IMR-90 (cell line): ENCODE measurements around the gene ZNF20. TPM values are rescaled to one million over a fixed set of nuclear protein-coding genes. Genes with fewer than 3 reads are reported as not detected.
A peak's percentile ranks its signal among the peaks of the same experiment; 100 is the strongest.

Experiments used
- ATAC-seq: fragments of 200-7000 bp; cut with Tn5 transposase; 2 replicates; pipeline ENCODE4 v1.9.1; 2020; ENCODE audit warnings: low read depth, mild to moderate bottlenecking, moderate library complexity
- BruUV-seq: library from RNA; stranded (reverse); fragments of 400-500 nt; replicated peaks from 2 replicates; lab custom pipeline; 2021; lab: Mats Ljungman, UMichigan
- CTCF ChIA-PET: fragments of 300-600 bp; formaldehyde crosslinking; extraction: SDS; loops from one replicate; lab custom pipeline; 2021; ENCODE audit warnings: antibody characterized with exemption; lab: Yijun Ruan, JAX
- POLR2A ChIA-PET: fragments of 300-600 bp; sonication (Branson Sonifier 250); formaldehyde crosslinking; loops from one replicate; lab custom pipeline; 2022; ENCODE audit warnings: antibody characterized with exemption; ENCODE audit not compliant: unreplicated experiment; lab: Charles Lee
- DNase-seq: peaks from one replicate; pipeline ENCODE4 v3.0.0; 2013
- H2AFZ ChIP-seq: replicated peaks from 2 replicates; pipeline ENCODE3; 2013; ENCODE audit warnings: low read length, mild to moderate bottlenecking; ENCODE audit not compliant: poor library complexity
- H2AK5ac ChIP-seq: 2 replicates; pipeline ENCODE4 v1.6.1; 2013; ENCODE audit warnings: low read depth, low read length, inconsistent platforms
- H2AK9ac ChIP-seq: replicated peaks from 2 replicates; pipeline ENCODE3; 2013; ENCODE audit warnings: mild to moderate bottlenecking, low read depth, low read length, moderate library complexity; ENCODE audit not compliant: poor library complexity
- H2BK120ac ChIP-seq: 2 replicates; pipeline ENCODE4 v1.6.1; 2013; ENCODE audit warnings: low read depth, low read length, inconsistent platforms
- H2BK15ac ChIP-seq: 3 replicates; pipeline ENCODE4 v1.6.1; 2013; ENCODE audit warnings: low read depth, low read length, inconsistent platforms
- H2BK20ac ChIP-seq: 2 replicates; pipeline ENCODE4 v1.6.1; 2013; ENCODE audit warnings: low read depth, mild to moderate bottlenecking, inconsistent platforms, low read length, moderate library complexity
- H2BK5ac ChIP-seq: 2 replicates; pipeline ENCODE4 v1.6.1; 2013; ENCODE audit warnings: mild to moderate bottlenecking, low read depth, low read length, inconsistent platforms; ENCODE audit not compliant: poor library complexity, severe bottlenecking
- H3K14ac ChIP-seq: replicated peaks from 2 replicates; pipeline ENCODE4 v1.6.1; 2013; ENCODE audit warnings: low read depth, low read length, inconsistent platforms
- H3K18ac ChIP-seq: 2 replicates; pipeline ENCODE4 v1.6.1; 2013; ENCODE audit warnings: low read depth, low read length, control low read depth
- H3K23ac ChIP-seq: 2 replicates; pipeline ENCODE4 v1.6.1; 2013; ENCODE audit warnings: low read depth, low read length, inconsistent platforms
- H3K27ac ChIP-seq: 2 replicates; pipeline ENCODE4 v1.5.1; 2013; ENCODE audit warnings: mild to moderate bottlenecking, control low read depth, low read length; ENCODE audit not compliant: insufficient read depth
- H3K27me3 ChIP-seq: 2 replicates; pipeline ENCODE4 v1.6.1; 2013; ENCODE audit warnings: low read length; ENCODE audit not compliant: control insufficient read depth, insufficient read depth
- H3K36me3 ChIP-seq: 2 replicates; pipeline ENCODE4 v1.6.1; 2013; ENCODE audit warnings: low read length, mixed read lengths; ENCODE audit not compliant: control insufficient read depth, insufficient read depth
- H3K4ac ChIP-seq: 2 replicates; pipeline ENCODE4 v1.6.1; 2013; ENCODE audit warnings: low read depth, low read length, inconsistent platforms
- H3K4me1 ChIP-seq: 2 replicates; pipeline ENCODE4 v1.6.1; 2013; ENCODE audit warnings: low read length, mixed read lengths; ENCODE audit not compliant: control insufficient read depth, insufficient read depth
- H3K4me2 ChIP-seq: 2 replicates; pipeline ENCODE4 v1.6.1; 2013; ENCODE audit warnings: low read depth, mild to moderate bottlenecking, control low read depth, low read length, moderate library complexity
- H3K4me3 ChIP-seq: 2 replicates; pipeline ENCODE4 v1.5.1; 2013; ENCODE audit warnings: low read depth, mild to moderate bottlenecking, control low read depth, low read length, moderate library complexity; ENCODE audit not compliant: insufficient read depth
- H3K56ac ChIP-seq: 2 replicates; pipeline ENCODE4 v1.6.1; 2013; ENCODE audit warnings: low read length, inconsistent platforms; ENCODE audit not compliant: insufficient read depth; ENCODE audit errors: extremely low read depth
- H3K79me1 ChIP-seq, 2 experiments: 2 replicates each; pipeline ENCODE4 v1.6.1; 2013; ENCODE audit warnings: low read length in 2 of 2, inconsistent platforms in 1 of 2, low read depth in 1 of 2
- H3K9ac ChIP-seq: 2 replicates; pipeline ENCODE4 v1.6.1; 2013; ENCODE audit warnings: low read depth, low read length, control low read depth
- H3K9me1 ChIP-seq: 2 replicates; pipeline ENCODE4 v1.6.1; 2013; ENCODE audit warnings: low read length, inconsistent platforms; ENCODE audit not compliant: insufficient read depth
- H3K9me3 ChIP-seq: 2 replicates; pipeline ENCODE4 v1.6.1; 2013; ENCODE audit warnings: low read length; ENCODE audit not compliant: control insufficient read depth, insufficient read depth
- H4K20me1 ChIP-seq: 2 replicates; pipeline ENCODE4 v1.6.1; 2013; ENCODE audit warnings: low read length, inconsistent platforms; ENCODE audit not compliant: insufficient read depth
- H4K5ac ChIP-seq: 2 replicates; pipeline ENCODE4 v1.6.1; 2013; ENCODE audit warnings: mild to moderate bottlenecking, low read depth, low read length, control low read depth
- H4K8ac ChIP-seq, 2 experiments: 2 replicates each; pipeline ENCODE4 v1.6.1; 2013; ENCODE audit warnings: low read depth in 2 of 2, low read length in 2 of 2, control low read depth in 1 of 2, inconsistent platforms in 1 of 2
- H4K91ac ChIP-seq: 2 replicates; pipeline ENCODE4 v1.6.1; 2013; ENCODE audit warnings: low read depth, low read length, inconsistent platforms; ENCODE audit not compliant: insufficient read depth
- CEBPB ChIP-seq: IDR thresholded peaks from 2 replicates; pipeline ENCODE4 v1.6.1; 2012; ENCODE audit warnings: low read depth, low read length, improper control_type of control experiment
- FOS ChIP-seq: fragments of 150-350 bp; IDR thresholded peaks from 2 replicates; pipeline ENCODE4 v1.6.1; 2016; ENCODE audit warnings: low read depth, low read length
- MAFK ChIP-seq: IDR thresholded peaks from 2 replicates; pipeline ENCODE4 v1.6.1; 2012; ENCODE audit warnings: low read depth, low read length, improper control_type of control experiment
- MAZ ChIP-seq: IDR thresholded peaks from 2 replicates; pipeline ENCODE4 v1.6.1; 2012; ENCODE audit warnings: low read depth, mild to moderate bottlenecking, low read length, improper control_type of control experiment, moderate library complexity, borderline replicate concordance
- MXI1 ChIP-seq: IDR thresholded peaks from 2 replicates; pipeline ENCODE4 v1.6.1; 2012; ENCODE audit warnings: low read depth, mild to moderate bottlenecking, low read length, moderate library complexity, borderline replicate concordance
- NFE2L2 ChIP-seq: fragments of 150-350 bp; IDR thresholded peaks from 2 replicates; pipeline ENCODE4 v1.6.1; 2016; ENCODE audit warnings: low read depth, mild to moderate bottlenecking, low read length
- POLR2A ChIP-seq: IDR thresholded peaks from 2 replicates; pipeline ENCODE4 v1.6.1; 2012; ENCODE audit warnings: mild to moderate bottlenecking, low read depth, low read length
- RCOR1 ChIP-seq: IDR thresholded peaks from 2 replicates; pipeline ENCODE4 v1.6.1; 2012; ENCODE audit warnings: mild to moderate bottlenecking, low read length, improper control_type of control experiment; ENCODE audit not compliant: insufficient replicate concordance
- SMC3 ChIP-seq: fragments of 150-350 bp; IDR thresholded peaks from 2 replicates; pipeline ENCODE4 v1.6.1; 2016; ENCODE audit warnings: low read depth, mild to moderate bottlenecking, antibody characterized with exemption, low read length, moderate library complexity
- WGBS, 2 experiments: methylation state at CpG; one replicate each; pipeline versions ENCODE4 v1.1.5 to v1.1.7; 2013; ENCODE audit warnings: missing lambda C conversion rate in 2 of 2; ENCODE audit not compliant: insufficient read length in 1 of 2; ENCODE audit errors: extremely low coverage in 2 of 2; 5-methylcytosine and 5-hydroxymethylcytosine counted together
- dilution Hi-C: fragments of 300-500 bp; cut with HindIII; formaldehyde crosslinking; loops from one replicate; pipeline ENCODE4 v1.14.3; 2018; ENCODE audit warnings: low sequenced_read_pairs; ENCODE audit not compliant: unreplicated experiment
- in situ Hi-C: fragments of 300-500 bp; cut with MboI; formaldehyde crosslinking; loops from 3 replicates; pipeline ENCODE4 v1.14.3; 2019; ENCODE audit warnings: low sequenced_read_pairs, inconsistent platforms, mixed read lengths
- intact Hi-C: fragments of 100-400 bp; cut with micrococcal nuclease; formaldehyde crosslinking; loops from 2 replicates; pipeline ENCODE4 v1.10.0; 2022
- polyA plus RNA-seq, 3 experiments: library from polyadenylated mRNA; depleted of rRNA; stranded (reverse); fragments of >200 nt; gene quantifications; 2 replicates each; pipeline ENCODE4 v1.2.3, GENCODE V29; 2012; ENCODE audit warnings: low replicate concordance in 1 of 3
- total RNA-seq: library from RNA; depleted of rRNA; stranded (reverse); fragments of >200 nt; gene quantifications from 2 replicates; pipeline ENCODE4 v1.2.3, GENCODE V29; 2012

Gene ZNF20
- total and polyA plus RNA-seq, 2 of the 4 experiments (the other 2 are of a cell fraction) = 2.1 to 7.9 TPM

GRCh38 chr19:12166626-12167025 is 26.5 kb upstream of the ZNF20 start:
- H3K79me1 ChIP-seq = peaks cover 22 to 48% of the 10 kb centered on the region in 2 experiments
- no peak overlapping the region for H4K5ac ChIP-seq
- no peak overlapping the region for H3K4me3 ChIP-seq
- no peak overlapping the region for H3K56ac ChIP-seq
- H4K91ac ChIP-seq = no peak overlapping the region
- no TSS peak for BruUV-seq
- H3K9me3 ChIP-seq = no peaks in the 10 kb centered on the region
- dilution Hi-C loops = no loop called here
- peak; percentile 67 for DNase-seq
- H4K20me1 ChIP-seq = no peaks in the 10 kb centered on the region
- H2BK5ac ChIP-seq = peak overlapping the region; percentile 21
- H3K4me1 ChIP-seq = peaks cover 3% of the 10 kb centered on the region
- H3K23ac ChIP-seq = no peak overlapping the region
- no peak overlapping the region for H2BK15ac ChIP-seq
- no peaks in the 10 kb centered on the region for H3K27me3 ChIP-seq
- H2BK20ac ChIP-seq = no peak overlapping the region
- POLR2A ChIA-PET = no interaction called here
- WGBS, 2 experiments = no CpG with 5 or more reads among the region's 1 CpG
- CTCF ChIA-PET = no interaction called here
- TF ChIP-seq RCOR1 (no peak), FOS (peak; percentile 12; the same call in 1 of the 2 replicates), POLR2A (no peak), MAFK (no peak), MAZ (no peak), MXI1 (no peak), NFE2L2 (no peak), CEBPB (no peak), SMC3 (no peak)
- no peak overlapping the region for H2AK5ac ChIP-seq
- H3K36me3 ChIP-seq = peaks cover 8% of the 10 kb centered on the region
- H3K14ac ChIP-seq = no peak overlapping the region
- no peak overlapping the region for H3K4ac ChIP-seq
- H2AK9ac ChIP-seq = no peak overlapping the region
- no peak overlapping the region for H2AFZ ChIP-seq
- ATAC-seq = peak; percentile 9; the same call in 1 of the 2 replicates
- in situ Hi-C loops = no loop called here
- no peak overlapping the region for H4K8ac ChIP-seq
- no peak overlapping the region for H2BK120ac ChIP-seq
- H3K27ac ChIP-seq = no peak overlapping the region
- no peak overlapping the region for H3K9ac ChIP-seq
- intact Hi-C loops = loop anchor here (10.0 kb wide), 1 partner anchor 128 kb away; the partner anchor contains the start of gene ZNF44
- 0 out of 2 replicates have a peak, but pooled peaks cover 2% of the 10 kb centered on the region for H3K9me1 ChIP-seq
- peak overlapping the region; percentile 13; the same call in 1 of the 2 replicates for H3K4me2 ChIP-seq
- no peak overlapping the region; the same call in 1 of the 2 replicates for H3K18ac ChIP-seq
